Astrocyte (in vitro differentiated cells and primary cell): ENCODE data around the gene MAGI1. TPM values are rescaled to one million over a fixed set of nuclear protein-coding genes. Genes with fewer than 3 reads are reported as not detected.
A peak's percentile ranks its signal among the peaks of the same experiment; 100 is the strongest.

Source experiments
- DNase-seq: peaks from one replicate; pipeline ENCODE4 v3.0.0-alpha.2; 2010; ENCODE audit warnings: low read depth
- FAIRE-seq: peaks from 2 replicates; lab custom pipeline; 2011; peaks lifted over from hg19 to GRCh38; lab: Jason Lieb, UNC
- H2AFZ ChIP-seq: 2 replicates; pipeline ENCODE4 v1.6.0; 2012; ENCODE audit warnings: low read depth, low read length, inconsistent platforms
- H3K27ac ChIP-seq: 2 replicates; pipeline ENCODE4 v1.5.1; 2011; ENCODE audit warnings: low read depth, low read length, inconsistent platforms
- H3K27me3 ChIP-seq: 2 replicates; pipeline ENCODE4 v1.6.0; 2011; ENCODE audit warnings: low read length, inconsistent platforms; ENCODE audit not compliant: insufficient read depth
- H3K36me3 ChIP-seq: 2 replicates; pipeline ENCODE4 v1.5.1; 2011; ENCODE audit warnings: low read length, inconsistent platforms; ENCODE audit not compliant: insufficient read depth
- H3K4me1 ChIP-seq: 2 replicates; pipeline ENCODE4 v1.5.1; 2011; ENCODE audit warnings: low read length, inconsistent platforms; ENCODE audit not compliant: insufficient read depth
- H3K4me2 ChIP-seq: 2 replicates; pipeline ENCODE4 v1.6.0; 2012; ENCODE audit warnings: low read length, inconsistent platforms
- H3K4me3 ChIP-seq: 2 replicates; pipeline ENCODE4 v1.5.1; 2011; ENCODE audit warnings: low read depth, mild to moderate bottlenecking, low read length, inconsistent platforms; ENCODE audit not compliant: insufficient read depth
- H3K79me2 ChIP-seq: 2 replicates; pipeline ENCODE4 v1.6.0; 2012; ENCODE audit warnings: mild to moderate bottlenecking, low read length, inconsistent platforms; ENCODE audit not compliant: insufficient read depth
- H3K9ac ChIP-seq: 2 replicates; pipeline ENCODE4 v1.6.0; 2012; ENCODE audit warnings: mild to moderate bottlenecking, low read length, inconsistent platforms
- H3K9me3 ChIP-seq: 2 replicates; pipeline ENCODE4 v1.5.1; 2012; ENCODE audit warnings: low read depth, mild to moderate bottlenecking, low read length, inconsistent platforms; ENCODE audit not compliant: insufficient read depth
- H4K20me1 ChIP-seq: 2 replicates; pipeline ENCODE4 v1.6.0; 2012; ENCODE audit warnings: low read length, inconsistent platforms; ENCODE audit not compliant: insufficient read depth
- H3K27ac Mint-ChIP-seq: one replicate; pipeline ENCODE4 v1.8.0; 2021; ENCODE audit warnings: mild to moderate bottlenecking, mixed read lengths; ENCODE audit not compliant: unreplicated experiment
- H3K27me3 Mint-ChIP-seq: one replicate; pipeline ENCODE4 v1.8.0; 2021; ENCODE audit warnings: low read depth, mixed read lengths; ENCODE audit not compliant: unreplicated experiment
- H3K36me3 Mint-ChIP-seq: one replicate; pipeline ENCODE4 v1.8.0; 2021; ENCODE audit warnings: low read depth, mixed read lengths; ENCODE audit not compliant: unreplicated experiment
- H3K4me1 Mint-ChIP-seq: one replicate; pipeline ENCODE4 v1.8.0; 2021; ENCODE audit warnings: low read depth, mixed read lengths; ENCODE audit not compliant: unreplicated experiment
- H3K4me3 Mint-ChIP-seq: one replicate; pipeline ENCODE4 v1.8.0; 2021; ENCODE audit warnings: mild to moderate bottlenecking, moderate library complexity, mixed read lengths; ENCODE audit not compliant: unreplicated experiment
- H3K9me3 Mint-ChIP-seq: one replicate; pipeline ENCODE4 v1.8.0; 2021; ENCODE audit warnings: mild to moderate bottlenecking, mixed read lengths; ENCODE audit not compliant: unreplicated experiment
- EZH2 ChIP-seq: IDR thresholded peaks from 2 replicates; pipeline ENCODE4 v1.6.1; 2012; ENCODE audit warnings: mild to moderate bottlenecking, low read length, inconsistent platforms; ENCODE audit not compliant: insufficient read depth
- total RNA-seq: library from RNA; stranded (reverse); gene quantifications from 2 replicates; pipeline ENCODE4 v1.2.1, GENCODE V29; 2021
- TF ChIP-seq, protein P1 (sequence below): IDR thresholded peaks from 2 replicates; pipeline ENCODE4 v1.5.1; 2011; ENCODE audit warnings: low read depth, mild to moderate bottlenecking, inconsistent platforms, low read length, moderate library complexity; ENCODE audit not compliant: insufficient read depth

MAGI1 gene
- total RNA-seq, 1 donor from 2014 or later = 31.8 TPM

DNA sequence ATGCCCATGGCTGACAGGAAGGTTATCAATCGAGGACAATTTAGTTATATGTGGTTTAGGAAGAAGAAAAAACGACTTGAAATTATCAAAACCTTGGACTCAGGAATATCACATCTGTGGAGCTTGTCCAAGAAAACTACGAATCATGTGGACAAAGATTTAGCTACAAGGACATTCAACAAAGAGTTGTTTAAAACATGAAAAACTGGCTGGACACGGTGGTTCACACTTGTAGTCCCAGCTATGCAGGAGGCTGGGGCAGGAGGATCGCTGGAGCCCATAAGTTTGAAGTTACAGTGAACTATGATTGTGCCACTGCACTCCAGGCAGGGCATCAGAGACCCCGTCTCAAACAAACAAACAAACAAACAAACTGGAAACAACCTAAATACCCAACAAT lies 142.4 kb downstream of the MAGI1 start:
- FAIRE-seq = no peak

GRCh38 chr3:65894679-65895453 lies 143.9 kb downstream of the MAGI1 start:
- peaks cover 10% of the 10 kb centered on the region for H3K79me2 ChIP-seq
- DNase-seq (no peak), FAIRE-seq (peak; percentile 37)
- Mint-ChIP-seq H3K27ac (no peak overlapping the region), H3K4me1 (peaks cover 4% of the 10 kb centered on the region), H3K36me3 (no peaks in the 10 kb centered on the region), H3K9me3 (no peaks in the 10 kb centered on the region), H3K27me3 (no peaks in the 10 kb centered on the region), H3K4me3 (no peak overlapping the region)
- H3K9ac ChIP-seq = no peak overlapping the region
- no peak overlapping the region for H3K27ac ChIP-seq
- no peaks in the 10 kb centered on the region for H3K36me3 ChIP-seq
- no peak overlapping the region for H3K4me2 ChIP-seq
- no peak overlapping the region for H2AFZ ChIP-seq
- H4K20me1 ChIP-seq = peaks cover 10% of the 10 kb centered on the region
- TF ChIP-seq, protein P1, sequence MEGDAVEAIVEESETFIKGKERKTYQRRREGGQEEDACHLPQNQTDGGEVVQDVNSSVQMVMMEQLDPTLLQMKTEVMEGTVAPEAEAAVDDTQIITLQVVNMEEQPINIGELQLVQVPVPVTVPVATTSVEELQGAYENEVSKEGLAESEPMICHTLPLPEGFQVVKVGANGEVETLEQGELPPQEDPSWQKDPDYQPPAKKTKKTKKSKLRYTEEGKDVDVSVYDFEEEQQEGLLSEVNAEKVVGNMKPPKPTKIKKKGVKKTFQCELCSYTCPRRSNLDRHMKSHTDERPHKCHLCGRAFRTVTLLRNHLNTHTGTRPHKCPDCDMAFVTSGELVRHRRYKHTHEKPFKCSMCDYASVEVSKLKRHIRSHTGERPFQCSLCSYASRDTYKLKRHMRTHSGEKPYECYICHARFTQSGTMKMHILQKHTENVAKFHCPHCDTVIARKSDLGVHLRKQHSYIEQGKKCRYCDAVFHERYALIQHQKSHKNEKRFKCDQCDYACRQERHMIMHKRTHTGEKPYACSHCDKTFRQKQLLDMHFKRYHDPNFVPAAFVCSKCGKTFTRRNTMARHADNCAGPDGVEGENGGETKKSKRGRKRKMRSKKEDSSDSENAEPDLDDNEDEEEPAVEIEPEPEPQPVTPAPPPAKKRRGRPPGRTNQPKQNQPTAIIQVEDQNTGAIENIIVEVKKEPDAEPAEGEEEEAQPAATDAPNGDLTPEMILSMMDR = no peak
- TF ChIP-seq EZH2 = no peak
- no peak overlapping the region for H3K4me3 ChIP-seq
- no peaks in the 10 kb centered on the region for H3K9me3 ChIP-seq
- H3K27me3 ChIP-seq = no peaks in the 10 kb centered on the region
- H3K4me1 ChIP-seq = peaks cover under 1% of the 10 kb centered on the region

More for the DNA sequence above, 142.4 kb downstream of the MAGI1 start:
- no peaks in the 10 kb centered on the region for H3K9me3 ChIP-seq
- H2AFZ ChIP-seq = no peak overlapping the region
- no peak overlapping the region for H3K4me2 ChIP-seq
- H3K4me3 ChIP-seq = no peak overlapping the region
- no peak overlapping the region for H3K4me3 Mint-ChIP-seq
- peaks cover 10% of the 10 kb centered on the region for H4K20me1 ChIP-seq
- peaks cover 5% of the 10 kb centered on the region for H3K79me2 ChIP-seq
- H3K27me3 Mint-ChIP-seq = no peaks in the 10 kb centered on the region
- TF ChIP-seq, protein P1 = no peak
- TF ChIP-seq EZH2 = no peak
- no peaks in the 10 kb centered on the region for H3K27me3 ChIP-seq
- no peaks in the 10 kb centered on the region for H3K4me1 ChIP-seq
- H3K9me3 Mint-ChIP-seq = no peaks in the 10 kb centered on the region
- no peak overlapping the region for H3K27ac Mint-ChIP-seq
- H3K36me3 ChIP-seq = no peaks in the 10 kb centered on the region
- no peak for DNase-seq
- H3K36me3 Mint-ChIP-seq = no peaks in the 10 kb centered on the region
- no peak overlapping the region for H3K9ac ChIP-seq
- H3K27ac ChIP-seq = no peak overlapping the region
- H3K4me1 Mint-ChIP-seq = peaks cover 6% of the 10 kb centered on the region

DNA sequence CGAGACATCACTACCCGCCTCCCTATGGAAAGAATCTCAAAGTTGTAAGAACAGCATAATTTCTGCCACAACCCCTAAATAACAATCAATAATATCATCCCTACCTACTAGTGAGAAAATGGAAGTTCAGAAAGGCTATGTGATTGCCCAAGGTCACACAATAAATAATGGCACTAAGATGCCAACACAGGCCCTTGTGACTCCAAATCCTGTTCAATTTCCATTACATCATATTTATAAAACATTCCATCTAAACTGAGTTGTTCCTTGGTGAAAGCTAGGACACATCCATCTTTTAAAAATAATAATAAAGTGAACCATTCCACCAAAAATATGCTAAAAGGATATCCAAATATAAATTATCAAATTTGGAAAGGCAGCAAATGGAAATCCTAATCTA lies 144.6 kb downstream of the MAGI1 start:
- Histone ChIP-seq H3K4me3 (no peak overlapping the region), H3K79me2 (peaks cover 10% of the 10 kb centered on the region), H3K9me3 (no peaks in the 10 kb centered on the region), H3K27ac (no peak overlapping the region), H3K4me2 (no peak overlapping the region), H3K36me3 (no peaks in the 10 kb centered on the region), H3K27me3 (no peaks in the 10 kb centered on the region), H4K20me1 (peaks cover 10% of the 10 kb centered on the region), H3K9ac (no peak overlapping the region), H2AFZ (no peak overlapping the region), H3K4me1 (peaks cover 6% of the 10 kb centered on the region)
- Mint-ChIP-seq H3K4me1 (peaks cover 10% of the 10 kb centered on the region), H3K36me3 (no peaks in the 10 kb centered on the region), H3K27me3 (no peaks in the 10 kb centered on the region), H3K27ac (no peak overlapping the region), H3K9me3 (no peaks in the 10 kb centered on the region), H3K4me3 (no peak overlapping the region)
- FAIRE-seq (no peak), DNase-seq (no peak)
- TF ChIP-seq, protein P1 = no peak
- no peak for TF ChIP-seq EZH2
